Gastrocnemius medialis (tissue), 4 donors: ENCODE measurements around the gene RUNDC3A. TPM values are rescaled to one million over a fixed set of nuclear protein-coding genes. Genes with fewer than 3 reads are reported as not detected.

Experiments used
- ATAC-seq, 2 donors: fragments of 150-250 bp; one replicate each; pipeline ENCODE4 v1.9.1; 2016
- DNase-seq, 2 donors: peaks; one replicate each; pipeline ENCODE4 v3.0.0-alpha.2; 2019
- H3K27ac ChIP-seq, 4 donors: fragments of 200-600 bp; sonication (generic); 1 replicate in 1 of 4; 2 replicates in 3 of 4; pipeline ENCODE4 v1.5.1; 2016 to 2018; ENCODE audit warnings: mild to moderate bottlenecking in 2 of 4, moderate library complexity in 1 of 4
- H3K27me3 ChIP-seq, 3 donors: fragments of 200-600 bp; sonication (generic) in 2 of 3; 1 replicate in 1 of 3; 2 replicates in 2 of 3; pipeline versions ENCODE4 v1.5.1 to v1.6.0; 2016 to 2019; ENCODE audit warnings: mild to moderate bottlenecking in 1 of 3, moderate library complexity in 1 of 3
- H3K36me3 ChIP-seq, 2 donors: fragments of 200-600 bp; sonication (generic) in 1 of 2; one replicate each; pipeline ENCODE4 v1.5.1; 2017 to 2018
- H3K4me1 ChIP-seq, 2 donors: fragments of 200-600 bp; sonication (generic) in 1 of 2; one replicate each; pipeline ENCODE4 v1.5.1; 2016 to 2017; ENCODE audit warnings: mild to moderate bottlenecking in 2 of 2
- H3K4me3 ChIP-seq, 4 donors: fragments of 200-600 bp; sonication (generic) in 3 of 4; 1 replicate in 1 of 4; 2 replicates in 3 of 4; pipeline ENCODE4 v1.5.1; 2016 to 2019; ENCODE audit warnings: mild to moderate bottlenecking in 2 of 4
- H3K9me3 ChIP-seq, 3 donors: fragments of 200-600 bp; sonication (generic) in 2 of 3; 1 replicate in 1 of 3; 2 replicates in 2 of 3; pipeline ENCODE4 v1.5.1; 2016 to 2019
- POLR2A ChIP-seq, 2 donors: fragments of 450-650 bp; IDR thresholded peaks; one replicate each; pipeline ENCODE4 v1.6.1; 2017; ENCODE audit warnings: antibody characterized with exemption in 2 of 2, mild to moderate bottlenecking in 2 of 2, moderate library complexity in 2 of 2
- in situ Hi-C, 4 donors: fragments of 200-750 bp; cut with MboI; loops; one replicate each; pipeline versions ENCODE4 v1.15.0 to v1.8.0; 2017; ENCODE audit warnings: low sequenced_read_pairs in 4 of 4
- intact Hi-C: fragments of 100-400 bp; cut with DNase I; formaldehyde crosslinking; loops from one replicate; pipeline ENCODE4 v1.15.1; 2023; ENCODE audit warnings: low total_unique reads
- total RNA-seq, 4 donors: library from RNA; depleted of rRNA; stranded (reverse); fragments of >200 nt; gene quantifications; one replicate each; pipeline versions ENCODE4 v1.1.0 to v1.2.3, GENCODE V29; 2016
- TF ChIP-seq, protein P1 (sequence below), 5 experiments: fragments of 450-650 bp in 3 of 5; fragments of 200-600 bp in 2 of 5; sonication (generic) in 2 of 5; IDR thresholded peaks in 4 of 5; conservative IDR thresholded peaks in 1 of 5; 1 replicate in 4 of 5; 2 replicates in 1 of 5; pipeline ENCODE4 v1.5.1; 2016 to 2019; ENCODE audit warnings: antibody characterized with exemption in 5 of 5, mild to moderate bottlenecking in 3 of 5, moderate library complexity in 3 of 5

Gene RUNDC3A
- total RNA-seq, 4 donors from 2014 or later: not detected

DNA sequence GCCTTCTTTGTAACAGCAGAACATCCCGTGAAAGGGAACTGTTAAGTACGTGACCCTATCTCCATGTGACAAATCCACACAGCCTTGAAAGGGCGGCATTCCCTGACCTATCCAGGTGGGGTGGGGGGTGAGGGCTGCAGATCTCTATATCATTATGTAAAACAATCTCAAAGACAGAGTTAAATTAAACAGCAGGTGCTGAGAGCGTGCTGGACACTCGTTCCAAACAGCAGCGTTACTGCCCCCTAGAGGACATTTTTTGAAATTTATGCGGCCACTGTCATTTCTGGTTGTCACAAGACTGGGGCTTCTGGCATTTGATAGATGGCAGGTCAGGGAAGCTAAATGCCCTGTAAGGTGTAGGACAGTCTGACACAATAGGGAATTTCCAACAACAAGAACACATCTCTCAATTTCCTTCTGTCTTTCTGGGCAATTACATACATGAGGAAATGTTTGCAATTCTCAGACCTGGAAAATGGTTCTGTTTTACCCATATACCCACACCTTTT, 22.9 kb downstream of the RUNDC3A start:
- peak overlapping the region; percentile 29 to 60 (median 47) for H3K27ac ChIP-seq
- H3K4me1 ChIP-seq: peaks cover 4 to 5% of the 10 kb centered on the region in 2 donors
- H3K27me3 ChIP-seq: no peaks in the 10 kb centered on the region
- H3K4me3 ChIP-seq: no peak overlapping the region
- H3K36me3 ChIP-seq: no peaks in the 10 kb centered on the region
- ATAC-seq (peak; percentile 57 to 72), DNase-seq (peak; percentile 56 to 78)
- TF ChIP-seq, protein P1, sequence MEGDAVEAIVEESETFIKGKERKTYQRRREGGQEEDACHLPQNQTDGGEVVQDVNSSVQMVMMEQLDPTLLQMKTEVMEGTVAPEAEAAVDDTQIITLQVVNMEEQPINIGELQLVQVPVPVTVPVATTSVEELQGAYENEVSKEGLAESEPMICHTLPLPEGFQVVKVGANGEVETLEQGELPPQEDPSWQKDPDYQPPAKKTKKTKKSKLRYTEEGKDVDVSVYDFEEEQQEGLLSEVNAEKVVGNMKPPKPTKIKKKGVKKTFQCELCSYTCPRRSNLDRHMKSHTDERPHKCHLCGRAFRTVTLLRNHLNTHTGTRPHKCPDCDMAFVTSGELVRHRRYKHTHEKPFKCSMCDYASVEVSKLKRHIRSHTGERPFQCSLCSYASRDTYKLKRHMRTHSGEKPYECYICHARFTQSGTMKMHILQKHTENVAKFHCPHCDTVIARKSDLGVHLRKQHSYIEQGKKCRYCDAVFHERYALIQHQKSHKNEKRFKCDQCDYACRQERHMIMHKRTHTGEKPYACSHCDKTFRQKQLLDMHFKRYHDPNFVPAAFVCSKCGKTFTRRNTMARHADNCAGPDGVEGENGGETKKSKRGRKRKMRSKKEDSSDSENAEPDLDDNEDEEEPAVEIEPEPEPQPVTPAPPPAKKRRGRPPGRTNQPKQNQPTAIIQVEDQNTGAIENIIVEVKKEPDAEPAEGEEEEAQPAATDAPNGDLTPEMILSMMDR (IDR thresholded peaks at IDR 0.05 in 4 of 5, conservative IDR thresholded peaks at IDR 0.05 in 1 of 5): peak; percentile 83 to 88 (median 85)
- TF ChIP-seq POLR2A (IDR thresholded peaks at IDR 0.05): no peak
- in situ Hi-C loops (loop anchor here in 3 of 4 donors (5.0 to 10.0 kb wide), 3 partner anchors 119 to 129 kb away; no protein-coding TSS in a partner anchor), intact Hi-C loops (loop anchor here (1.0 kb wide), 1 partner anchor 121 kb away; no protein-coding TSS in a partner anchor)
- no peaks in the 10 kb centered on the region for H3K9me3 ChIP-seq

DNA sequence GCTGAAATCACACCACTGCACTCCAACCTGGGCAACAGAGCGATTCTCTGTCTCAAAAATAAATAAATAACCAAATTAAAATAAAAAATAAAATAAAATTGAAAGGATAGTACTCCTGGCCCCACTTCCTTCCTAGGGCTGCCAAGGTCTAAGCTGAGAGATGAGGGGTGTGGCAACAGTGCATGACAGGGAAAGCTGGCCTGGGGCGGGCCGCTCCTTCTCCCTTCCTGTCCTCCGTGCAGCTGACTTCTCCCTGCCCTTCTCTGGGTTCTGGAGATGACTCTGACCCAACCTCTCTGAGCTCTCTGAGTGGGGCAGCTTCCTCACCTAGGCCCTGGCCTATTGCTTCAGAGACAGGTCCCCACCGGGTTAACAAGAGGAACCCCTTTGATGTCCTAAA, 25.0 kb downstream of the RUNDC3A start:
- intact Hi-C loops: no loop called here
- TF ChIP-seq, protein P1 (IDR thresholded peaks at IDR 0.05 in 4 of 5, conservative IDR thresholded peaks at IDR 0.05 in 1 of 5): no peak
- no peak for TF ChIP-seq POLR2A (IDR thresholded peaks at IDR 0.05)
- no peak overlapping the region for H3K27ac ChIP-seq

DNA sequence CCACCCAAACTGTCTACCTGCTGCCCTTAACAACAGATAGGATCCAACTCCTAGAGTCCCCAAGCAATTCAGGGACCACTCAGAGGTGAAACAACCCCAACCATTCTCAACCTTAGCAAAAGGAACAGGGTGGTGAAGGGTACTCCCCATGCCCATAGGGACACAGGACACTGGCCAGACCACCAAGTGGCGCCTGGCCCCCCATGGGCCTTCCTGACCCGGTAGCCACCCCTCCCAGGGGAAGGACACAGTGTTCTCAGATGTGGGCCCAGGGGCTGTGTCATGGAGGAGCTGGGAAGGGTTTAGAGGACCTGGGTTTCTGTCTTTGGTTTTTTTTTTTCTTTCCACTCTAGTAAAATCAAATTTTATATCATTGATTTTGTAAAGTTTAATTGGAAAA, 25.9 kb downstream of the RUNDC3A start:
- no peaks in the 10 kb centered on the region for H3K27me3 ChIP-seq
- no peaks in the 10 kb centered on the region for H3K36me3 ChIP-seq
- intact Hi-C loops (no loop called here), in situ Hi-C loops (loop anchor here in 3 of 4 donors (5.0 to 10.0 kb wide), 3 partner anchors 122 to 132 kb away; no protein-coding TSS in a partner anchor)
- no peak for ATAC-seq
- peaks cover 0 to 5% of the 10 kb centered on the region in 2 donors for H3K4me1 ChIP-seq
- DNase-seq: no peak
- H3K9me3 ChIP-seq: no peaks in the 10 kb centered on the region
- TF ChIP-seq POLR2A (IDR thresholded peaks at IDR 0.05): no peak
- TF ChIP-seq, protein P1 (IDR thresholded peaks at IDR 0.05 in 4 of 5, conservative IDR thresholded peaks at IDR 0.05 in 1 of 5): no peak
- no peak overlapping the region for H3K27ac ChIP-seq
- no peak overlapping the region for H3K4me3 ChIP-seq

More for the DNA sequence above, 25.0 kb downstream of the RUNDC3A start:
- ATAC-seq (no peak), DNase-seq (peak in 1 of 2 donors; percentile 32)
- Histone ChIP-seq H3K4me3 (no peak overlapping the region), H3K27me3 (no peaks in the 10 kb centered on the region), H3K36me3 (no peaks in the 10 kb centered on the region), H3K9me3 (no peaks in the 10 kb centered on the region), H3K4me1 (peaks cover 0 to 5% of the 10 kb centered on the region in 2 donors)
- in situ Hi-C loops: loop anchor here in 3 of 4 donors (5.0 to 10.0 kb wide), 3 partner anchors 121 to 131 kb away; no protein-coding TSS in a partner anchor

DNA sequence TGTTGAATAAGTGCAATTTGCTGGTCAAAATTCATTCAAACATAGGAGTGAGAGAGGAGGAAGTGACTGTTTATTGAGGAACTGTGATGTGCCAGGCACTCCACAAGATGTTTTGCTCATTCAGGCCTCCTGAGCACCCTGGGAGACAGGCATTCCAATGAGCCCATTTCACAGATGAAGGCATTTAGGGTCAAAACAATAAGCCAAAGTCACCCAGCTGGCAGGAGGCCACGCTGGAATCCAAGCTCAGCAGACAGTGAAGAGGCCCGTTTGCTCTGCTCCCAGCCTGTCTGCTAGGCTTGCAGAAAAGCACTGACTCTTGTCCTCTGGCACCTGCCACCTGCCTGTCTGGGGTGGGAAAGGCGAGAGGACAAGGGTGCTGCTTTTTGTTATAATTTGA, 26.3 kb downstream of the RUNDC3A start:
- Histone ChIP-seq H3K27me3 (no peaks in the 10 kb centered on the region), H3K4me1 (peaks cover 0 to 5% of the 10 kb centered on the region in 2 donors), H3K9me3 (no peaks in the 10 kb centered on the region), H3K36me3 (no peaks in the 10 kb centered on the region), H3K27ac (no peak overlapping the region), H3K4me3 (no peak overlapping the region)
- in situ Hi-C loops: loop anchor here in 3 of 4 donors (5.0 to 10.0 kb wide), 3 partner anchors 122 to 132 kb away; no protein-coding TSS in a partner anchor
- ATAC-seq: no peak
- DNase-seq: no peak
- TF ChIP-seq, protein P1 (IDR thresholded peaks at IDR 0.05 in 4 of 5, conservative IDR thresholded peaks at IDR 0.05 in 1 of 5): no peak
- intact Hi-C loops: no loop called here
